HCT116 (cell line): ENCODE measurements around the gene LTBP1.

ENCODE experiments used
- CTCF ChIP-seq, 3 experiments: fragments of 200-600 bp in 1 of 3; sonication (generic) in 1 of 3; IDR thresholded peaks in 2 of 3; conservative IDR thresholded peaks in 1 of 3; 2 replicates each; pipeline ENCODE4 v1.5.1; 2012 to 2017; ENCODE audit warnings: low read depth in 2 of 3, low read length in 2 of 3, antibody characterized with exemption in 1 of 3, borderline replicate concordance in 1 of 3, control low read depth in 1 of 3, mild to moderate bottlenecking in 1 of 3, mixed read lengths in 1 of 3, mixed run types in 1 of 3, moderate library complexity in 1 of 3; ENCODE audit not compliant: insufficient read depth in 1 of 3
- YY1 ChIP-seq: IDR thresholded peaks from 2 replicates; pipeline ENCODE4 v1.6.1; 2011; ENCODE audit warnings: low read length, low read depth, moderate library complexity, mild to moderate bottlenecking; ENCODE audit not compliant: insufficient replicate concordance; ENCODE audit errors: extremely low read depth

- no peak for TF ChIP-seq CTCF (IDR thresholded peaks at IDR 0.05 in 2 of 3, conservative IDR thresholded peaks at IDR 0.05 in 1 of 3; ENCODE audit: borderline replicate concordance in 1 of 3, insufficient read depth in 1 of 3, low read depth in 2 of 3, low read length in 2 of 3)
- TF ChIP-seq YY1 = no peak
Measured at GRCh38 chr2:33220533-33220932, 273.8 kb downstream of the LTBP1 start.
